ENCODE results near the gene OR6J1.

OR6J1 gene

GRCh38 chr14:22644305-22644635, at the start of gene OR6J1:
OR6J1 (minus strand) TSS chr14:22644352; CDS start chr14:22634811, 9,541 bp downstream.
- Histone ChIP-seq H3K36me3 (ENCODE audit: control insufficient read depth in 2 of 2, insufficient read depth in 1 of 2, low read length in 2 of 2) (no peaks in the 10 kb centered on the region), H3K27ac (ENCODE audit: extremely low read depth, low read depth, low read length) (no peak within 1 kb of the TSS), H3K4me1 (ENCODE audit: control insufficient read depth, insufficient read depth, low read length) (no peaks in the 10 kb centered on the region), H3K9me3 (ENCODE audit: control insufficient read depth, insufficient read depth, low read depth, low read length) (no peaks in the 10 kb centered on the region), H3K4me3 (ENCODE audit: low read depth, low read length) (no peak within 1 kb of the TSS)
- TF ChIP-seq ZBTB48 (tag by site-specific recombination; IDR thresholded peaks at IDR 0.05) (no peak), OSR2 (tag by site-specific recombination; IDR thresholded peaks at IDR 0.05) (no peak), CTCF (tag by site-specific recombination; IDR thresholded peaks at IDR 0.05) (no peak), ZBTB17 (tag by site-specific recombination; IDR thresholded peaks at IDR 0.05) (0 out of 2 replicates have a peak, but pooled peaks have one; percentile 1), ZNF776 (tag by site-specific recombination; IDR thresholded peaks at IDR 0.05; ENCODE audit: borderline replicate concordance) (no peak)
- CTCF ChIA-PET: interaction anchor here (0.6 to 2.4 kb wide), 11 partner anchors 9 to 209 kb away, joined by 3 to 32 read pairs (median 3); no protein-coding TSS in a partner anchor
- POLR2A ChIA-PET: no interaction called here

DNA sequence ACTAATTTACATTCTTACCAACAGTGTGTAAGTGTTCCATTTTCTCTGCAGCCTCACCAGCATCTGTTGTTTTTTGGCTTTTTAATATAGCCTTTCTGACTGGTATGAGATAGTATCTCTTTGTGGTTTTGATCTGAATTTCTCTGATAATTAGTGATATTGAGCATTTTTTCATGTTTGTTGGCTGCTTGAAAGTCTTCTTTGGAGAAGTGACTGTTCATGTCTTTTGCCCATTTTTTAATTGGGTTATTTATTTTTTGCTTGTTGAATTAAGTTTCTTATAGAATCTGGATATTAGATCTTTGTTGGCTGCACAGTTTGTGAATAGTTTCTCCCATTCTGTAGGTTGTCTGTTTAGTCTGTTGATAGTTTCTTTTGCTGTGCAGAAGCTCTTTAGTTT, 48.0 kb upstream of the OR6J1 start:
- Histone ChIP-seq H3K9me3 (ENCODE audit: control insufficient read depth, insufficient read depth, low read depth, low read length) (no peaks in the 10 kb centered on the region), H3K36me3 (ENCODE audit: control insufficient read depth in 2 of 2, insufficient read depth in 1 of 2, low read length in 2 of 2) (no peaks in the 10 kb centered on the region), H3K4me1 (ENCODE audit: control insufficient read depth, insufficient read depth, low read length) (no peaks in the 10 kb centered on the region), H3K4me3 (ENCODE audit: low read depth, low read length) (no peak overlapping the region), H3K27ac (ENCODE audit: extremely low read depth, low read depth, low read length) (no peak overlapping the region)
- TF ChIP-seq ZSCAN16 (tag by site-specific recombination; IDR thresholded peaks at IDR 0.05): no peak
- TF ChIP-seq INSM2 (tag by site-specific recombination; IDR thresholded peaks at IDR 0.05): no peak
- TF ChIP-seq ZNF266 (tag by site-specific recombination; IDR thresholded peaks at IDR 0.05; ENCODE audit: low read depth): no peak
- TF ChIP-seq, protein P1, sequence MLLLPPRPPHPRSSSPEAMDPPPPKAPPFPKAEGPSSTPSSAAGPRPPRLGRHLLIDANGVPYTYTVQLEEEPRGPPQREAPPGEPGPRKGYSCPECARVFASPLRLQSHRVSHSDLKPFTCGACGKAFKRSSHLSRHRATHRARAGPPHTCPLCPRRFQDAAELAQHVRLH (tag by site-specific recombination; IDR thresholded peaks at IDR 0.05): no peak
- TF ChIP-seq ZNF548 (tag by site-specific recombination; IDR thresholded peaks at IDR 0.05): no peak
- no peak for TF ChIP-seq ZNF514 (tag by site-specific recombination; IDR thresholded peaks at IDR 0.05)
- no peak for TF ChIP-seq EGR2 (tag by site-specific recombination; IDR thresholded peaks at IDR 0.05; ENCODE audit: low read depth)
- TF ChIP-seq, protein P2, sequence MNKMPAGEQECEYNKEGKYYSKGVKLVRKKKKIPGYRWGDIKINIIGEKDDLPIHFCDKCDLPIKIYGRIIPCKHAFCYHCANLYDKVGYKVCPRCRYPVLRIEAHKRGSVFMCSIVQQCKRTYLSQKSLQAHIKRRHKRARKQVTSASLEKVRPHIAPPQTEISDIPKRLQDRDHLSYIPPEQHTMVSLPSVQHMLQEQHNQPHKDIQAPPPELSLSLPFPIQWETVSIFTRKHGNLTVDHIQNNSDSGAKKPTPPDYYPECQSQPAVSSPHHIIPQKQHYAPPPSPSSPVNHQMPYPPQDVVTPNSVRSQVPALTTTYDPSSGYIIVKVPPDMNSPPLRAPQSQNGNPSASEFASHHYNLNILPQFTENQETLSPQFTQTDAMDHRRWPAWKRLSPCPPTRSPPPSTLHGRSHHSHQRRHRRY (tag by site-specific recombination; IDR thresholded peaks at IDR 0.05): no peak
- no peak for TF ChIP-seq ZNF426 (tag by site-specific recombination; IDR thresholded peaks at IDR 0.05)
- TF ChIP-seq ZNF132 (tag by site-specific recombination; IDR thresholded peaks at IDR 0.05; ENCODE audit: borderline replicate concordance): no peak
- TF ChIP-seq ZNF658 (tag by site-specific recombination; IDR thresholded peaks at IDR 0.05): no peak
- TF ChIP-seq, protein P3, sequence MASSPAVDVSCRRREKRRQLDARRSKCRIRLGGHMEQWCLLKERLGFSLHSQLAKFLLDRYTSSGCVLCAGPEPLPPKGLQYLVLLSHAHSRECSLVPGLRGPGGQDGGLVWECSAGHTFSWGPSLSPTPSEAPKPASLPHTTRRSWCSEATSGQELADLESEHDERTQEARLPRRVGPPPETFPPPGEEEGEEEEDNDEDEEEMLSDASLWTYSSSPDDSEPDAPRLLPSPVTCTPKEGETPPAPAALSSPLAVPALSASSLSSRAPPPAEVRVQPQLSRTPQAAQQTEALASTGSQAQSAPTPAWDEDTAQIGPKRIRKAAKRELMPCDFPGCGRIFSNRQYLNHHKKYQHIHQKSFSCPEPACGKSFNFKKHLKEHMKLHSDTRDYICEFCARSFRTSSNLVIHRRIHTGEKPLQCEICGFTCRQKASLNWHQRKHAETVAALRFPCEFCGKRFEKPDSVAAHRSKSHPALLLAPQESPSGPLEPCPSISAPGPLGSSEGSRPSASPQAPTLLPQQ (tag by site-specific recombination; IDR thresholded peaks at IDR 0.05): no peak
- POLR2A ChIA-PET: no interaction called here
- CTCF ChIA-PET: interaction anchor here (0.6 to 0.7 kb wide), 2 partner anchors 41 to 303 kb away, joined by 3 to 4 read pairs; no protein-coding TSS in a partner anchor
